ENCODE measurements around the gene ZSWIM3. TPM values are rescaled to one million over a fixed set of nuclear protein-coding genes. Genes with fewer than 3 reads are reported as not detected.

Gene ZSWIM3
- total and polyA plus RNA-seq, 2 of the 8 experiments (the other 6 are each of a cell fraction or from before 2014, with no cell fraction given) = 5.5 to 6.9 TPM

DNA sequence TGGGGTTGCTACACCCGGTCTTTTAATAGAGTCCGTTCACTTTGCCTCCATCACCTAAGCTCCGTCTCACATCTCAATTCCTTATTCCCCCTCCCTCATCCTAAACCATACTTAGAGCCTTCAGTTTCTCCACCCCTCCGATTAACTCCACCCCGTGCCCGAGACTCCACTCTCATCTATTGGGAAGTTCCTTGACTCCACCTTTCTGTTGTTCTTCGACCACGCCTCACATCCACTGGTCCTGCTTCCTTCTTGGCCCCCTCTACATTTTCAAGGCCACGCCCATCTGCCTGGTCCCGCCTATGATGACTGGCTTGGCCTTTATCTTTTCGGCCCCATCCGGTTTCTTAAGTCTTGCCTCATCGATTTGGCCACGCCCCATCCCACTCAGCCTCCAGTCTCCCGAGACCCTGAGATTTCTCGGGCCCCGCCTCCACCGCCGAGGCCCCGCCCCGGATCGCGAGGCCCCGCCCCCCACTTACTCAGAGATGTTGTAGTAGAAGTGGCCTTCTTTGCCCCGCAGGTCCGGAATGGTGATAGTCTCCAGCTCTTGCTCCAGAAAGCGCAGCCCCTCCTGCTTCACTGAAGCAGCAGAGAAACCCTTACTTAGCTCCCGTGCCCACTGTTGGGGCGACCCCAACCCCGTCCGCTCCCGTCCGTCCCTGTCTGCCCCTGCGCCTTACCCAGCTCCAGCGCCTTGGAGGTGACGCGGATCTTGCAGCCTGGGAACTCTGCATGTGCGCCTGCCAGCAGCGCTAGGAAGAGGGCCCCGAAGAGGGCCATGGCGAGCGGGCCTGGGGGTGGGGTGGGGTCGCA, 53.5 kb downstream of the ZSWIM3 start:
- peak overlapping the region; percentile 90 to 97 for H3K4me2 ChIP-seq (ENCODE audit: insufficient read depth in 1 of 2, low read depth in 2 of 2, low read length in 2 of 2)
- H3K4me1 ChIP-seq (replicated peaks in 1 of 4; ENCODE audit: control insufficient read depth in 3 of 4, insufficient read depth in 4 of 4, low read length in 3 of 4) = peaks cover 0 to 2% (median 0%) of the 10 kb centered on the region in 4 experiments; a peak in 3 of 7 replicates
- peak overlapping the region; percentile 52 to 81 (median 70) for H3K4me3 ChIP-seq (ENCODE audit: extremely low read depth in 1 of 4, insufficient read depth in 2 of 4, low read depth in 3 of 4, low read length in 4 of 4)
- no peak overlapping the region for H2AFZ ChIP-seq (ENCODE audit: low read length)
- H3K27ac ChIP-seq (ENCODE audit: low read depth, low read length) = peak overlapping the region; percentile 58; the same call in 1 of the 2 replicates
- H4K5ac ChIP-seq (ENCODE audit: insufficient read length, low read depth, low read length) = peak overlapping the region; percentile 84
- peak overlapping the region; percentile 88 for H3K18ac ChIP-seq (ENCODE audit: extremely low read depth, low read length)
- no peaks in the 10 kb centered on the region; the same call in 1 of the 2 replicates for H3K79me1 ChIP-seq (ENCODE audit: low read depth, low read length)
- H3K56ac ChIP-seq (replicated peaks; ENCODE audit: insufficient read length, low read depth, low read length) = no peak overlapping the region
- FAIRE-seq = peak; percentile 94
- H3K27me3 ChIP-seq (replicated peaks in 1 of 4; ENCODE audit: control insufficient read depth in 3 of 4, extremely low read depth in 1 of 4, insufficient read depth in 3 of 4, low read length in 3 of 4) = no peaks in the 10 kb centered on the region
- no peak overlapping the region for H2BK15ac ChIP-seq (ENCODE audit: low read length)
- no peak overlapping the region for H2BK12ac ChIP-seq (ENCODE audit: low read depth, low read length)
- POLR2A ChIA-PET (ENCODE audit: partially characterized antibody) = interaction anchor here (1.0 to 9.2 kb wide), 14 partner anchors 9 to 98 kb away, joined by 3 to 172 read pairs (median 11); partner anchors contain the start of genes CTSA, NEURL2, PCIF1 and ZSWIM1
- H4K8ac ChIP-seq (ENCODE audit: extremely low read depth, insufficient read depth, low read length) = peak overlapping the region; percentile 58; the same call in 1 of the 2 replicates
- H3K9me3 ChIP-seq (ENCODE audit: insufficient read depth in 2 of 2, low read depth in 1 of 2, low read length in 1 of 2) = no peaks in the 10 kb centered on the region
- WGBS, 2 experiments (ENCODE audit: extremely low coverage in 1 of 2, insufficient coverage in 1 of 2, insufficient read length in 1 of 2, insufficient replicate concordance in 2 of 2, low coverage in 1 of 2, low lambda C conversion rate in 2 of 2, missing lambda C conversion rate in 1 of 2) = 6% methylated on average over 41 of the region's 43 CpGs; no CpG with 5 or more reads in 1 of the 2 experiments
- H3K23ac ChIP-seq (ENCODE audit: insufficient read length) = no peak overlapping the region
- no peak overlapping the region; the same call in 1 of the 2 replicates for H2BK5ac ChIP-seq (ENCODE audit: low read depth, low read length)
- H4K91ac ChIP-seq (replicated peaks; ENCODE audit: insufficient read length, low read length) = peak overlapping the region; percentile 82
- CTCF ChIA-PET (ENCODE audit: partially characterized antibody) = interaction anchor here (0.6 to 2.6 kb wide), 7 partner anchors 21 to 82 kb away, joined by 3 to 12 read pairs (median 4); partner anchors contain the start of genes PCIF1 and ZSWIM1
- DNase-seq (ENCODE audit: low read depth in 1 of 2, low spot score in 2 of 2) = peak; percentile 99 to 100
- H3K36me3 ChIP-seq (ENCODE audit: control insufficient read depth in 2 of 4, insufficient read depth in 4 of 4, low read length in 3 of 4) = peaks cover 5 to 25% (median 19%) of the 10 kb centered on the region in 4 experiments; a peak in 6 of 8 replicates
- peaks cover 11% of the 10 kb centered on the region; the same call in 1 of the 2 replicates for H3K23me2 ChIP-seq (ENCODE audit: low read depth, low read length)
- H2AK5ac ChIP-seq (ENCODE audit: low read depth, low read length) = no peak overlapping the region
- H3K79me2 ChIP-seq (ENCODE audit: control insufficient read depth in 1 of 2, insufficient read depth in 2 of 2, low read length in 2 of 2) = 0 out of 4 replicates have a peak, but pooled peaks cover 0 to 3% of the 10 kb centered on the region in 2 experiments
- H3K4ac ChIP-seq (replicated peaks; ENCODE audit: insufficient read length, low read depth, low read length) = peak overlapping the region; percentile 65
- peaks cover 2 to 12% of the 10 kb centered on the region in 2 experiments for H4K20me1 ChIP-seq (replicated peaks in 1 of 2; ENCODE audit: control insufficient read depth in 1 of 2, insufficient read depth in 2 of 2, low read length in 2 of 2)
- no peak overlapping the region for H2BK120ac ChIP-seq (replicated peaks; ENCODE audit: low read depth, low read length)
- H2BK20ac ChIP-seq (ENCODE audit: low read length) = no peak overlapping the region
- H3K14ac ChIP-seq (ENCODE audit: insufficient read length) = no peak overlapping the region
- H3K9ac ChIP-seq (replicated peaks in 1 of 4; ENCODE audit: extremely low read depth in 1 of 4, low read depth in 3 of 4, low read length in 3 of 4) = peak overlapping the region in 3 of 4 experiments; percentile 56 to 71 (median 68); a peak in 6 of 7 replicates
- TF ChIP-seq SIRT6 (IDR thresholded peaks at IDR 0.05; ENCODE audit: low read length) (no peak), NRF1 (IDR thresholded peaks at IDR 0.05; ENCODE audit: low read depth, low read length) (no peak), POLR2AphosphoS5 (IDR thresholded peaks at IDR 0.05; ENCODE audit: low read depth, low read length) (peak; percentile 73), RFX5 (IDR thresholded peaks at IDR 0.05; ENCODE audit: borderline replicate concordance, low read depth, low read length) (no peak), ZNF274 (IDR thresholded peaks at IDR 0.05; ENCODE audit: borderline replicate concordance, extremely low read depth, low read length) (no peak), SP1 (IDR thresholded peaks at IDR 0.05; ENCODE audit: low read depth, low read length) (peak; percentile 12; the same call in 1 of the 2 replicates)
